ENCODE results near the gene BCL2L11. TPM values are rescaled to one million over a fixed set of nuclear protein-coding genes. Genes with fewer than 3 reads are reported as not detected.

BCL2L11 gene
- total RNA-seq, 1 experiment from 2014 or later, result 21.2 TPM

GRCh38 chr2:111160758-111161157 lies 40.0 kb downstream of the BCL2L11 start:
- H3K27me3 ChIP-seq (ENCODE audit: insufficient read depth, low read length), result no peaks in the 10 kb centered on the region
- H2AFZ ChIP-seq (ENCODE audit: low read length), result no peak overlapping the region
- Mint-ChIP-seq H3K27ac (peak overlapping the region in 1 of 3 experiments; percentile 68; a peak in 1 of 7 replicates), H3K36me3 (ENCODE audit: insufficient read depth in 1 of 3, low read depth in 3 of 3) (peaks cover 15 to 72% (median 60%) of the 10 kb centered on the region in 3 experiments; a peak in 6 of 7 replicates), H3K4me3 (no peak overlapping the region), H3K9me3 (no peaks in the 10 kb centered on the region), H3K4me1 (peaks cover 37 to 56% of the 10 kb centered on the region in 2 experiments), H3K27me3 (ENCODE audit: low read depth) (no peaks in the 10 kb centered on the region; the same call in 1 of the 2 replicates)
- H3K79me2 ChIP-seq (ENCODE audit: insufficient read depth, low read length), result no peaks in the 10 kb centered on the region
- no peak overlapping the region for H3T11ph ChIP-seq (ENCODE audit: low read length)
- H2BK15ac ChIP-seq (ENCODE audit: low read depth, low read length), result no peak overlapping the region
- H2AK5ac ChIP-seq (ENCODE audit: insufficient read length, low read length), result no peak overlapping the region
- peaks cover 5% of the 10 kb centered on the region for H3K79me1 ChIP-seq (ENCODE audit: insufficient read depth, low read depth, low read length, poor library complexity, severe bottlenecking)
- H3K4me2 ChIP-seq (ENCODE audit: insufficient read depth, insufficient read length, low read length), result no peak overlapping the region
- H2BK5ac ChIP-seq (ENCODE audit: insufficient read length, low read length), result no peak overlapping the region
- H4K8ac ChIP-seq (replicated peaks; ENCODE audit: insufficient read length, low read depth, low read length), result no peak overlapping the region
- H3K18ac ChIP-seq (ENCODE audit: insufficient read length, low read depth, low read length), result no peak overlapping the region
- H3K14ac ChIP-seq (ENCODE audit: insufficient read depth, low read length), result no peak overlapping the region
- DNase-seq, result no peak
- H3K4ac ChIP-seq (ENCODE audit: low read depth, low read length), result no peak overlapping the region
- H2BK20ac ChIP-seq (ENCODE audit: low read depth, low read length, poor library complexity, severe bottlenecking), result no peak overlapping the region
- H3K4me1 ChIP-seq (ENCODE audit: insufficient read depth, low read length), result peaks cover 5% of the 10 kb centered on the region; the same call in 1 of the 2 replicates
- H3K9ac ChIP-seq (ENCODE audit: extremely low read depth, insufficient read length, low read length), result no peak overlapping the region
- H4K5ac ChIP-seq (ENCODE audit: insufficient read length, low read depth, low read length), result no peak overlapping the region
- H4K20me1 ChIP-seq (ENCODE audit: control insufficient read depth, insufficient read depth, insufficient read length), result no peaks in the 10 kb centered on the region
- H3K9me3 ChIP-seq (ENCODE audit: control insufficient read depth, low read depth, low read length), result no peaks in the 10 kb centered on the region
- no peak overlapping the region for H4K91ac ChIP-seq (ENCODE audit: insufficient read length, low read depth, low read length)
- H2BK120ac ChIP-seq (ENCODE audit: low read depth, low read length, poor library complexity, severe bottlenecking), result no peak overlapping the region
- no peaks in the 10 kb centered on the region for H3K23me2 ChIP-seq (ENCODE audit: insufficient read length, low read depth, low read length, poor library complexity, severe bottlenecking)
- no peak overlapping the region for H3K56ac ChIP-seq (ENCODE audit: insufficient read length, low read depth, low read length)
- TF ChIP-seq, protein P1, sequence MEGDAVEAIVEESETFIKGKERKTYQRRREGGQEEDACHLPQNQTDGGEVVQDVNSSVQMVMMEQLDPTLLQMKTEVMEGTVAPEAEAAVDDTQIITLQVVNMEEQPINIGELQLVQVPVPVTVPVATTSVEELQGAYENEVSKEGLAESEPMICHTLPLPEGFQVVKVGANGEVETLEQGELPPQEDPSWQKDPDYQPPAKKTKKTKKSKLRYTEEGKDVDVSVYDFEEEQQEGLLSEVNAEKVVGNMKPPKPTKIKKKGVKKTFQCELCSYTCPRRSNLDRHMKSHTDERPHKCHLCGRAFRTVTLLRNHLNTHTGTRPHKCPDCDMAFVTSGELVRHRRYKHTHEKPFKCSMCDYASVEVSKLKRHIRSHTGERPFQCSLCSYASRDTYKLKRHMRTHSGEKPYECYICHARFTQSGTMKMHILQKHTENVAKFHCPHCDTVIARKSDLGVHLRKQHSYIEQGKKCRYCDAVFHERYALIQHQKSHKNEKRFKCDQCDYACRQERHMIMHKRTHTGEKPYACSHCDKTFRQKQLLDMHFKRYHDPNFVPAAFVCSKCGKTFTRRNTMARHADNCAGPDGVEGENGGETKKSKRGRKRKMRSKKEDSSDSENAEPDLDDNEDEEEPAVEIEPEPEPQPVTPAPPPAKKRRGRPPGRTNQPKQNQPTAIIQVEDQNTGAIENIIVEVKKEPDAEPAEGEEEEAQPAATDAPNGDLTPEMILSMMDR (conservative IDR thresholded peaks at IDR 0.05), result no peak
- H3K27ac ChIP-seq (ENCODE audit: insufficient read length, low read depth, low read length), result no peak overlapping the region
- H3K23ac ChIP-seq (ENCODE audit: insufficient read length, low read depth, low read length), result no peak overlapping the region
- WGBS (ENCODE audit: extremely low coverage, insufficient read length, low lambda C conversion rate), result no CpG with 5 or more reads among the region's 3 CpGs
- no peak overlapping the region for H2BK12ac ChIP-seq (ENCODE audit: insufficient read length, low read depth, low read length)

Data from H9 (cell line).